ENCODE measurements around the gene HDX.
A peak's percentile ranks its signal among the peaks of the same experiment; 100 is the strongest.
"Not testable (repeated sequence)": the region's sequence is repeated elsewhere in the genome, so short reads cannot be mapped to it uniquely, and the experiment has no call there.

The HDX gene

DNA sequence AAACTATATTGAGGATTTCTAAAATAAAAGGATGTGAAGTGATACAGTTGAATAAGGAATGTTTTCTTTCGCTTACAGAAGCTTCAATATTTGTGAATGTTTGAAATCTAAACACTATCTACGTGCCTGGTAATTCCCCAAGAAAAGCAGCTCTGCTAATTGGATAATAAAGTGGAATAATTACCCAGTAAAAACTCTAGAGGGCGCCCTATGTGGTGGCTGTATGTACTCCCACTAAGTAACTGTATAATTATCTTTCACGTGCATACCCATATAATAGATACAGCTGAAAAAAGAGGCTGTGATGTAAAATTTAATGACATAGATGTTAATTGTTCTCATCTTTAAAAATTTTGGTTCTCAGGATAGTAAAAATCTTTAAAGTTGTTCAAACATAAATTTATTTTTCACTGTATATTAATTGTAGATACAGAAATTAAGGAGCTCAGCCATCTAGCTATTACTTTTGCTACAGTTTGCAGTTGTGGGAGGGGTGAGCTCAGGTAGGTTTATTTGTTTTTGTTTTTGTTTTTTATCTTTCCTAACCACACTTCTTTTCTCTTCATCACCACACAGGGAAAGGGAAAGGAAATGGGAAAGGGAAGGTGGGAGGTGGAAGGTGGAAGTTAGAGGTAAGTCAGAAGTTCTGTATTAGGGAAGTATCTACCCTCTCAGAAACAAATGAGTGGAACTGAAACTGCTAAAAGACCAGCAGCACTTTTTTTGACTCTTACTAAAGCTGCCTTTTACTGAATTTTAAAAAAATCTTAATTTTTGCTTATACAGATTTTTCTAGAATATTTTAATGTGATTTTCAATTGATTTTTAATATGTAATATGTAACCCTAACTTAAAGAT lies 162.5 kb downstream of the HDX start:
- DNase-seq, result peak; percentile 32

DNA sequence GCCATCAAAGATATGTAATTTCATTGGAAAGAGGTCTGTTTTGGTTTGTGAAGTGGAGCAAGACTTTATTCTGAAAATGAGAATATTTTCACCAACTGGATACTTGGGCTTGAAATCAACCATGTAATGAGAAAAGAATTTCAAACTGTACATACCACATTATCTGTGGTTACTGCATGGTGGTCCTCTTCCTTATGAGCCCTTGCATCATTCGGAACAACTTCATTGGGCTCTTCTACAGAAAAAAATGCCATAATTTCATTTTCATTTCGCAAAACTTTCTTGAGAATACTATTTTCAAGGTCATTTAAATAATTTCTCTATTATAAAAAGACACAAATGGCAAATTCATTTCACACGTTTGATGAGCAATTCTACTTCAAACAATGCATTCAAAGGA lies 165.6 kb downstream of the HDX start:
- DNase-seq, result no peak

DNA sequence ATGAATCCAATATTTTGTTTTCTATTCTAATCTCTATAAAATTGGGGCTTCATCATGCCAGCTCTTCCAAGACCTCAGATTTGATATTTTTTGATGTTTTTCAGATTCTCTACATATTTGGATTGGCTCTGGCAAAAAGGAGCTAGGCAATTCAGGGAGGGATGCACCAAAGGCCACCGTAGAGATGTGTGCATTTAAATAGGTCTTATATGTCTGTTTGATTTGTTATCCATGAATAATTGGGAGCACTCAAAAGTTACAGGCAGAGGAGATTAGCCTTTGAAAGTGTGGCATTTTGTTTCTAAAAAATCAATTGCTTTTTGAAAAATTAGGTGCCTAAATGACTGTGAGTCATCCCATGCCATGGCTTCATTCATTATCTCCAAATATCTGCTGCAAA lies 167.1 kb downstream of the HDX start:
- DNase-seq, result no peak

DNA sequence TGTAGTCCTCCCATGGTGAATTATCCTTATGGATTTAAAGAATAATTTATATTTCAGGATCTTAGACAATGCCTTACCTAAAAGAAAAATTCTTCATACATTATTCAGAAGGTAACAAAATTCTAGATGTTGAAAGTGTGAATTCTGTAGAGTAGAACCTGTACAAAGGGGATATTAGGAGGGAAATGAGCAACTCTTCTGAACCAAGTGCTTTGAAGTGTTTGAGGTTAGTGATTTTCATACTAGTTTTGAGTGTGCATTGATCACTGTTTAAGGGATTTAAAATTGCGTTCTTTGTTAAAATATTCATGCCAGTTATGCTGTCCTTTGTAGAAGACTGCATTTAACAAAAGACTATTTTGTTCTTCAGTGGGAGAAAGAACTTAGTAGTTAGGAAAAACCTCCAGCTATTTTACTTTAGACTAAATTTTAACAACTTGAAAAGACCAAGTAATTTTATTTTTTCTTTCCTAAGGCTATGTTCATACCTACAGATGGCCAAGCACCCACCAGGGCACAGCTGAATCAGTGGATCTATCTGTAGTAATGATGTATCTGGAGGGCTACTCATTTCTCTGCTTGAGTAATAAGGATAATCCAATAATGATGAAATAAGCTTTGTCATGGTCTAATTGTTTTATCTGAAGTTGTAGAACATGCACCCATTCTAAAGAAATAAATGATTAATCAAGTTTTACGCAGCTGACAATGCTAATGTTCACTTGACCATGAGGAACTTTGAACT lies 180.0 kb downstream of the HDX start:
- DNase-seq, result no peak

DNA sequence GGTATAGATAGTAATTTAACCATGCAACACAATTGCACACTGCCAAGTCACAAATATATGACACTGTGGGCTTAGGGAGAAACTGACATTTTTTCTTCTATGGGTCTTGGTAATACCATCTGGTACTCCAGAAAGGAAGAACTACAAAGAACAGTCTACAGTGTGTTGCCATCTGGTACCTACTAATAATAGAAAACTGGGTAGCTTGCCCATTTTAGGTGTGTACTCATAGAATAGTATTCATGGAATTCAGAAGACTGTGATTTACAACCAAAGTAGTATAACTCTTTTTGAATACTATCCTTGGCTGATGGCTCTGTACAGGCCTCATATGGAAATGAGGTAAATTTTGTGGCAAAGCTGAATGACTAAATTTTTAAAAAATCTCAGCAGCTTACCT lies 181.6 kb downstream of the HDX start:
- DNase-seq, result no peak

DNA sequence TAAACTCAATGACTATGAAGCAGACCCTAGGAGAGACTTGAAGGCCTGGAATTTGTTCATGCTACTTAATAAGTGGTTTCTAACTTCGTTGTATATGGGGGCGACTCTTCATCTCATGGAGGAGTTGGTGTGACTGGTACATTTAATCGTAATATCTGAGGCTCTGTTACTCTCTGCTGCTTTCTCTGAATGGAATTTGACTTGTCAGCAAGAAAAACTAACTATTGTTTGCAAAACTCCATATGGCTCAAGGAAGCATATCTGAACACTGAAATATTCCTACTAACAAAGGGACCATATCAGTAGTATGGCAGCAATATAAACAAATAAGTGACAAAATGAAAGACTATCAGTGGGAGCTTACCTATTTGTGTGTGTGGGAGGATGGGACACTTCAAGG lies 182.2 kb downstream of the HDX start:
- DNase-seq, result no peak

DNA sequence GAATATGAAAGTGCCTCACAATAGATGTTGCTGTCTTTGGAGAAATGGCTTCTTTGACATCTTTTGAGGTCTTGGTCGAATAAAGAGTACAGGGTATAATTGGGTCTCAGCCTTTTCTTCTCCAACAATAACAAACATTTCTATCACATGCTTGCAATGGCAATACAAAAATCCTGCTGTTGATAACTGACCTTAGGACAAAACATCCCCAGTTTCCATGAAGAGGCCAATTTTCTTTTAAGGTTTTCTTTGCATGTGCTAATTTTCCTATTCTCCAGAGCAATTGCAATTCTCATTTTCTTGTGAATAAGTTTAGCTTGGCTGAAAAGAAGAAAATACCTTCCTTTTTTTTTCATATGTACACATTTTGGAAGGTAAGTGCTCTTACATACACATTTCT lies 183.6 kb downstream of the HDX start:
- DNase-seq, result no peak

DNA sequence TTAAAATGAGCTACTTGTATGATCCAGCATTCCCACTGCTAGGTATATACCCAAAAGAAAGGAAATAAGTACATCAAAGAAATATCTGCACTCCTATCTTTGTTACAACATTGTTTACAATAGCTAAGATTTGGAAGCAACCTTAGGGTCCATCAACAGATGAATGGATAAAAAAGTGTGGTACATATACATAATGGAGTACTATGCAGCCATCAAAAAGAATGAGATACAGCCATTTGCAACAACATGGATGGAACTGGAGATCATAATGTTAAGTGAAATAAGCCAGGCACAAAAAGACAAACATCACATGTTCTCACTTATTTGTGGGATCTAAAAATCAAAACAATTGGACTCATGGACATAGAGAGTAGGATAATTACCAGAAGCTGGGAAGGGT lies 186.3 kb downstream of the HDX start:
- not testable (repeated sequence) for DNase-seq
